C4-2B (cell line): ENCODE results near the gene SDS.

Source experiments
- H3K27ac ChIP-seq: fragments of 450-650 bp; 2 replicates; pipeline ENCODE4 v1.5.1; 2017
- ZFX ChIP-seq: fragments of 450-650 bp; IDR thresholded peaks from 2 replicates; pipeline ENCODE4 v1.6.1; 2017
- TF ChIP-seq, protein P1 (sequence below): fragments of 450-650 bp; conservative IDR thresholded peaks from 2 replicates; pipeline ENCODE4 v1.5.1; 2017; ENCODE audit warnings: mild to moderate bottlenecking

The SDS gene

GRCh38 chr12:113445544-113446171 is 42.0 kb upstream of the SDS start:
- H3K27ac ChIP-seq, result no peak overlapping the region
- TF ChIP-seq, protein P1, sequence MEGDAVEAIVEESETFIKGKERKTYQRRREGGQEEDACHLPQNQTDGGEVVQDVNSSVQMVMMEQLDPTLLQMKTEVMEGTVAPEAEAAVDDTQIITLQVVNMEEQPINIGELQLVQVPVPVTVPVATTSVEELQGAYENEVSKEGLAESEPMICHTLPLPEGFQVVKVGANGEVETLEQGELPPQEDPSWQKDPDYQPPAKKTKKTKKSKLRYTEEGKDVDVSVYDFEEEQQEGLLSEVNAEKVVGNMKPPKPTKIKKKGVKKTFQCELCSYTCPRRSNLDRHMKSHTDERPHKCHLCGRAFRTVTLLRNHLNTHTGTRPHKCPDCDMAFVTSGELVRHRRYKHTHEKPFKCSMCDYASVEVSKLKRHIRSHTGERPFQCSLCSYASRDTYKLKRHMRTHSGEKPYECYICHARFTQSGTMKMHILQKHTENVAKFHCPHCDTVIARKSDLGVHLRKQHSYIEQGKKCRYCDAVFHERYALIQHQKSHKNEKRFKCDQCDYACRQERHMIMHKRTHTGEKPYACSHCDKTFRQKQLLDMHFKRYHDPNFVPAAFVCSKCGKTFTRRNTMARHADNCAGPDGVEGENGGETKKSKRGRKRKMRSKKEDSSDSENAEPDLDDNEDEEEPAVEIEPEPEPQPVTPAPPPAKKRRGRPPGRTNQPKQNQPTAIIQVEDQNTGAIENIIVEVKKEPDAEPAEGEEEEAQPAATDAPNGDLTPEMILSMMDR, result no peak
- no peak for TF ChIP-seq ZFX

DNA sequence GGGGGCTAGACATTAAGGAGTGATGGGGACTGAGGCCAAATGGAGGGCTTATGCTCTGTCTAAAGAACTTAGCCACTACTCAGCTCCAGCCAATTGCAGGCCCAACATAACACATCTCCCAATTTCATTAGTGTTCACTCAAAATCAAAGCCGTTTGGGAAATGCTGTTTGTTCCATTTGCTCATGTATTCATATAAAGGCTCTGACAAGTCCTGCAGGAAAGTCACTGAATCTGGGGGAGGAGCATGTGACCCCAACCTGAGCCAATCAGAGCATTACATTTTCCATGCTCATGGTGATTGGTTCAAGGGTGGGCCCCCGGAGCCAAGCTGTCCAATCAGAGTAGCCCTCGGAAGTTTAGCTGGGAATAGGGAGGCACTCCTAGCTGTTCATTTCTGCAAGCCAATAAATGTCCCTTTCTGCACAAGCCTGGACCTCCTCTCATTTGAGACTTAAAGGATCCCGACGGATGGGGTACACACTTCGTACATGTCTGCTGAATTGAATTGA is 39.4 kb upstream of the SDS start:
- no peak overlapping the region for H3K27ac ChIP-seq
- TF ChIP-seq, protein P1, result no peak
- no peak for TF ChIP-seq ZFX

DNA sequence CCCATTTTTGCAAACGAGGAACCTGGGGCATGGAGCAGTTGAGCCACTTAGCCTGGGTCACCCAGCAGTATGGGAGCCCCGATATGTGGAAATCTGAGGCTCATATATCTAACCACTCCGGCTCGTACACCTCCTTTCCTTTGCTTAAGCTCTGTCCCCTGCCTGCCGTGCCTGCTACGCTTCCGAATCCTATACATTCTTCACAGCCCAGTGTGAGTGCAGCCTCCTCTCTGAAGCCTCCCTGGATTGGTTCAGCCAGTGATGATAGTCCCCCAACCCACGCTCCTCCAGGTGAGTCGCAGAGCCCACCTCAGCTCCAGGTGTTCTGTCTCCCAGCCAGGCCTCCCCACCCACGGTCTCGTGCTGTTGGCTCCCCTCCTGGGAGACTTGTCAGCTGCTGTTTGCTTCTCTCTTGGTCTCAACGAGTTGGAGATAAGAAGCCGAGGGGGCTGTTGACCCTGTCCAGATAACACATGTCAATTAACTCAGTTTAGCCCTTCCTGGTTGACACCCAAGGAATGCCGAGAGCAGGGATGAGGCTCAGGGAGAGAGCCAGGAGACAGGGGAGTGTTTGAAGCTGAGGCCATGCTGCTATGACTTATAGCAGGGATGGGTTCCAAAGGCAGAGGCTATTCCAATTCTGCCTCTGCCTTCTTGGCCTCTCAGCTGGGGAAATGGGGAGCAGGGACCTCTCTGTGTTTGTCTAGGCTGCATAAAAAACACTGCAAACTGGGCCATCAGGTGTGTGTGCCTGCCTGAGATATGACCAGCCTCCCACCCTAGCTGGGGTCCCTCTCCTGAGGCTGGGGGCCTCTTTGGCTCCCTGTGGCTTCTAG is 37.5 kb upstream of the SDS start:
- H3K27ac ChIP-seq, result no peak overlapping the region
- no peak for TF ChIP-seq ZFX
- TF ChIP-seq, protein P1, result no peak

DNA sequence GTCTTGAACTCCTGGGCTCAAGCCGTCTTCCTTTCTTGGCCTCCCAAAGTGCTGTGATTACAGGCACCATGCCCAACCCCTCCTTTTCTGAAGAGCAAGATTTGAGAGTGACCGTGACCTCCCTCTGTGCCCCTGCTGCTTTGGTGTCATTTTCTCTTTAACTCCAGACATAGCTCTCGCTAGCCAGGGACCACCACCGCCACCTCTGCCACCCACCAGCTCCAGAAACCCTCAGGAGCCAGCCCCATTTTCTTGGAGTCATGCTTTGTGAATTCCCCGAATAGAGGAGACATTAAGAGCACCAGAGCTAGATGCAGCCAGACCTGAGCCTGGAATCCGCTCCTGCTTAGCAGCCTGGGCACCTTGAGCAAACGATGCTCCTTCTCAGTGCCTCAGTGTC is 36.6 kb upstream of the SDS start:
- TF ChIP-seq ZFX, result no peak
- TF ChIP-seq, protein P1, result no peak
- no peak overlapping the region for H3K27ac ChIP-seq

DNA sequence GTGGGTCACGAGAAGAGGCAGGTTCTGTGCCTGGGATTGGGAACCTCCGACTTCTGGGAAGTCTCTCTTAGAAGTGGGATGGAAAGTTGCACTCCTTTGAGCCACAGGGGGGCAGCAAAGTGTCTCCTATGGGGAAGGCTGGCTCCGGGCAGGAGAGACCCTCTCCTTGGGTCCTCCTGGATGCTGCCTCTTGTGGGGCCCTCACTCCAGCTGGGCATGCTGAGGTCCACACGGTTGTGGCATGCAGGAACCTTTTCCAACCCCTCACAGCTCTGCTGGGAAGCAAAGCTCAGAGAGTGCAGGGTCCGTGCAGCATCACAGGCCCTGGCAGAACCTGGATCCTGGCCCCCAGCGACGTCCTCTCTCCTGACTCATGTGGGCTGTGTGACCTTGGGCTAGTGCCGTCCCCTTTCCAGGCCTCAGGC is 35.9 kb upstream of the SDS start:
- TF ChIP-seq ZFX, result no peak
- TF ChIP-seq, protein P1, result peak; percentile 76
- H3K27ac ChIP-seq, result no peak overlapping the region

- TF ChIP-seq ZFX, result no peak
- TF ChIP-seq, protein P1, result no peak
- no peak overlapping the region for H3K27ac ChIP-seq
Measured at GRCh38 chr12:113439301-113439597, 35.6 kb upstream of the SDS start.
